NB4 (cell line): ENCODE results near the gene AK9.
"Not testable (repeated sequence)": the region's sequence is repeated elsewhere in the genome, so short reads cannot be mapped to it uniquely, and the experiment has no call there.

ENCODE experiments used
- DNase-seq: peaks from one replicate; pipeline ENCODE4 v3.0.0; 2010; ENCODE audit warnings: low read depth
- H3K4me3 ChIP-seq: one replicate; pipeline ENCODE4 v1.5.1; 2011; ENCODE audit warnings: mild to moderate bottlenecking, low read depth, low read length, moderate library complexity
- CTCF ChIP-seq: IDR thresholded peaks from one replicate; pipeline ENCODE4 v1.5.1; 2012; ENCODE audit warnings: low read depth, low read length
- MYC ChIP-seq: IDR thresholded peaks from 2 replicates; pipeline ENCODE4 v1.6.1; 2011; ENCODE audit warnings: low read depth, low read length
- POLR2A ChIP-seq: IDR thresholded peaks from 2 replicates; pipeline ENCODE4 v1.6.1; 2011; ENCODE audit warnings: mild to moderate bottlenecking; ENCODE audit not compliant: insufficient read length; ENCODE audit errors: extremely low read depth
- TF ChIP-seq, protein P1 (sequence below): IDR thresholded peaks from 2 replicates; pipeline ENCODE4 v1.6.1; 2011; ENCODE audit warnings: low read depth, low read length

The AK9 gene

DNA sequence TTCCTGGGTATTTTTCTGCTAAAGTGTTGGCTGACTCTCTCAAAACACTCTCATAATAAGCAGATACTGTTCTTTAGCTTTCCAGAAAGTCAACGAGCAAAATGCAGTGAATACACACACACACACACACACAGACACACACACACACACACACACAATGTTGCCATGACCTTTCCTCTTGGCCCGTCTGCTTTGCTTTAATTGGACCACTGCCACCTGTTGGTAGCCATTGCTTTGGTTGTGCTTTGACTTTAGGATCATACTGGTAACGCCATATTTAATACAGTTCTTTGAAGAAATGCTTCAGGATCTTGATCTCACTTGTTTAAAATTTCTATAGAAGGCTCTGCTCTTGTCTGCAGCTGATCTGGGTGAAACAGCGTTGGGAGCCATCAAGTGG lies 4.5 kb upstream of the AK9 start:
- no peak overlapping the region for H3K4me3 ChIP-seq
- no peak for TF ChIP-seq MYC
- TF ChIP-seq CTCF: peak; percentile 16
- DNase-seq: no peak

- peak; percentile 17 for DNase-seq
- TF ChIP-seq MYC (no peak), POLR2A (no peak), CTCF (no peak)
- TF ChIP-seq, protein P1, sequence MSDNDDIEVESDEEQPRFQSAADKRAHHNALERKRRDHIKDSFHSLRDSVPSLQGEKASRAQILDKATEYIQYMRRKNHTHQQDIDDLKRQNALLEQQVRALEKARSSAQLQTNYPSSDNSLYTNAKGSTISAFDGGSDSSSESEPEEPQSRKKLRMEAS: no peak
- H3K4me3 ChIP-seq: no peak overlapping the region
These were observed 2.1 kb upstream of the AK9 start for GRCh38 chr6:109693111-109693510.

- TF ChIP-seq, protein P1: no peak
- TF ChIP-seq MYC (no peak), POLR2A (no peak), CTCF (no peak)
- peak overlapping the region; percentile 94 for H3K4me3 ChIP-seq
- peak; percentile 54 for DNase-seq
These were observed 647 bp downstream of the AK9 start for GRCh38 chr6:109690373-109690736.

GRCh38 chr6:109687271-109687761 lies 3.7 kb downstream of the AK9 start:
- TF ChIP-seq MYC (no peak), CTCF (no peak), POLR2A (no peak)
- TF ChIP-seq, protein P1: no peak
- H3K4me3 ChIP-seq: no peak overlapping the region
- DNase-seq: peak; percentile 57

DNA sequence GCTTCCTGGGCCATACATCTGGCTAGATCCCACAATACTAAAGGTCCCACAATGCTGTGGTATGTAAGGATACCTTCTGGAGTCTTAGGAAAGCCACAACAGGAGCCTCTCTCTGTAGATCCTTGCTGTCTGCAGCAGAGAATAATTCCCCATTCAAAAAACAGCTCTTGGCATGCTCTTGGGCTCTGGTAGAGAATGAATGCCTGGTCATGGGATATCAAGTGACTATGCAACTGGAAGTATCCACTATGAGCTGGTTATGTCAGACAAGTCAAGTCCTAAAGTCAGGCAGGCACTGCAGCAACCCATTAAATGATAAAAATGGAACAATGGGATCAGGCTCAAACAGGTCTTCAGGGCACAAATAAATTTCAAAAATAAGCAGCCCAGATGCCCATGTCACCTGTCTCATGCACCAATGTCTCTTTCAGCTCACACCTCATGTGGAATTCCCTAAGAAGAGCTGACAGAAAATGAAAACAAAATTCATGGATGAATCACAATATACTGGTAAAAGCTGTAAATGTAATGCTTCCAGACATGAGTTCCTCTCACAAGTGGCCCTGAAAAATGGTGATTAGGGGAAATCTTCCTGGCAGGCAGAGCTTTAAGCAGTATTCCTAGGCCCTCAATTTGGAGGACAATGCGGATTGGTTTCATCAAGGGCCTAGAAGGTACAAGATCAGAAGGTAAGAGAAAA lies 4.3 kb downstream of the AK9 start:
- no peak overlapping the region for H3K4me3 ChIP-seq
- DNase-seq: no peak
- TF ChIP-seq MYC (no peak), CTCF (no peak), POLR2A (no peak)
- TF ChIP-seq, protein P1: no peak

DNA sequence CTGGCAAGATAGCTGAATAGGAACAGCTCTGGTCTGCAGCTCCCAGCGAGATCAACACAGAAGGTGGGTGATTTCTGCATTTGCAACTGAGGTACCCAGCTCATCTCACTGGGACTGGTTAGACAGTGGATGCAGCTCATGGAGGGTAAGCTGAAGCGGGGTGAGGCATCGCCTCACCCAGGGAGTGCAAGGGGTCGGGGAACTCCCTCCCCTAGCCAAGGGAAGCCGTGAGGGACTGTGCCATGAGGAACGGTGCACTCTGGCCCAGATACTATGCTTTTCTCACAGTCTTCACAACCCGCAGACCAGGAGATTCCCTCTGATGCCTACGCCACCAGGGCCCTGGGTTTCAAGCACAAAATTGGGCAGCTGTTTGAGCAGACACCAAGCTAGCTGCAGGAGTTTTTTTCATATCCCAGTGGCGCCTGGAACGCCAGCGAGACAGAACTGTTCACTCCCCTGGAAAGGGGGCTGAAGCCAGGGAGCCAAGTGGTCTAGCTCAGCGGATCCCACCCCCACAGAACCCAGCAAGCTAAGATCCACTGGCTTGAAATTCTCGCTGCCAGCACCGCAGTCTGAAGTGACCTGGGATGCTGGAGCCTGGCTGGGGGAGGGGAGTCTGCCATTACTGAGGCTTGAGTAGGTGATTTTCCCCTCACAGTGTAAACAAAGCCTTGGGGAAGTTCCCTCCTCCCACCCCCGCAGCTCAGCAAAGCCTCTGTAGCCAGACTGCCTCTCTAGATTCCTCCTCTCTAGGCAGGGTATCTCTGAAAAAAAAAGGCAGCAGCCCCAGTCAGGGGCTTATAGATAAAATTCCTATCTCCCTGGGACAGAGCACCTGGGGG lies 12.1 kb downstream of the AK9 start:
- DNase-seq, H3K4me3 ChIP-seq: not testable (repeated sequence)
